Mesenchymal stem cell (in vitro differentiated cells and primary cell): ENCODE results near the gene LRRC17.

Experiments
- DNase-seq: peaks from one replicate; pipeline ENCODE4 v3.0.0-alpha.2; 2013
- H2AFZ ChIP-seq: one replicate; pipeline ENCODE4 v1.6.1; 2013; ENCODE audit warnings: low read depth, mild to moderate bottlenecking, control low read depth, inconsistent platforms, low read length, moderate library complexity
- H2AK5ac ChIP-seq: 2 replicates; pipeline ENCODE4 v1.6.1; 2013; ENCODE audit warnings: low read length, moderate library complexity, mild to moderate bottlenecking, inconsistent platforms; ENCODE audit not compliant: severe bottlenecking
- H2BK120ac ChIP-seq: one replicate; pipeline ENCODE4 v1.6.1; 2013; ENCODE audit warnings: low read depth, mild to moderate bottlenecking, inconsistent platforms, low read length, moderate library complexity
- H2BK12ac ChIP-seq, 2 experiments: one replicate each; pipeline ENCODE4 v1.6.1; 2013; ENCODE audit warnings: inconsistent platforms in 2 of 2, low read length in 2 of 2, mild to moderate bottlenecking in 2 of 2, moderate library complexity in 2 of 2, control low read depth in 1 of 2
- H2BK15ac ChIP-seq: one replicate; pipeline ENCODE4 v1.6.1; 2013; ENCODE audit warnings: mild to moderate bottlenecking, low read depth, inconsistent platforms; ENCODE audit not compliant: poor library complexity, severe bottlenecking
- H2BK5ac ChIP-seq: 2 replicates; pipeline ENCODE4 v1.6.1; 2013; ENCODE audit warnings: low read depth, mild to moderate bottlenecking, low read length, control low read depth, inconsistent platforms; ENCODE audit not compliant: poor library complexity, severe bottlenecking
- H3K14ac ChIP-seq, 2 experiments: one replicate each; pipeline ENCODE4 v1.6.1; 2013; ENCODE audit warnings: inconsistent platforms in 2 of 2, low read length in 2 of 2, control low read depth in 1 of 2, mild to moderate bottlenecking in 1 of 2, moderate library complexity in 1 of 2
- H3K18ac ChIP-seq, 2 experiments: one replicate each; pipeline ENCODE4 v1.6.1; 2013; ENCODE audit warnings: inconsistent platforms in 2 of 2, low read length in 2 of 2, control low read depth in 1 of 2, low read depth in 1 of 2, mild to moderate bottlenecking in 1 of 2
- H3K23ac ChIP-seq, 2 experiments: one replicate each; pipeline ENCODE4 v1.6.1; 2013; ENCODE audit warnings: inconsistent platforms in 2 of 2, low read length in 2 of 2, mild to moderate bottlenecking in 2 of 2, moderate library complexity in 2 of 2, control low read depth in 1 of 2
- H3K27ac ChIP-seq: 2 replicates; pipeline ENCODE4 v1.5.1; 2013; ENCODE audit warnings: mild to moderate bottlenecking, moderate library complexity, low read length, control low read depth, inconsistent platforms; ENCODE audit not compliant: poor library complexity, severe bottlenecking
- H3K27me3 ChIP-seq, 2 experiments: 2 replicates each; pipeline versions ENCODE4 v1.6.1 to v1.7.0; 2013; ENCODE audit warnings: low read length in 2 of 2, mild to moderate bottlenecking in 2 of 2, moderate library complexity in 2 of 2, control low read depth in 1 of 2, inconsistent platforms in 1 of 2; ENCODE audit not compliant: control insufficient read depth in 1 of 2, insufficient read depth in 1 of 2
- H3K36me3 ChIP-seq, 2 experiments: 2 replicates each; pipeline versions ENCODE4 v1.6.1 to v1.7.0; 2013; ENCODE audit warnings: low read length in 2 of 2, control low read depth in 1 of 2, inconsistent platforms in 1 of 2, low read depth in 1 of 2, mild to moderate bottlenecking in 1 of 2; ENCODE audit not compliant: insufficient read depth in 2 of 2, control insufficient read depth in 1 of 2
- H3K4ac ChIP-seq, 2 experiments: one replicate each; pipeline ENCODE4 v1.6.1; 2013; ENCODE audit warnings: inconsistent platforms in 2 of 2, low read length in 2 of 2, mild to moderate bottlenecking in 2 of 2, moderate library complexity in 2 of 2, control low read depth in 1 of 2, low read depth in 1 of 2
- H3K4me1 ChIP-seq: 2 replicates; pipeline ENCODE4 v1.6.1; 2013; ENCODE audit warnings: low read depth, low read length, control low read depth; ENCODE audit not compliant: control insufficient read depth, insufficient read depth
- H3K4me2 ChIP-seq: 2 replicates; pipeline ENCODE4 v1.6.1; 2013; ENCODE audit warnings: low read length, mild to moderate bottlenecking, inconsistent platforms; ENCODE audit not compliant: poor library complexity, severe bottlenecking
- H3K4me3 ChIP-seq, 2 experiments: 2 replicates each; pipeline versions ENCODE4 v1.5.1 to v1.7.0; 2013; ENCODE audit warnings: low read length in 2 of 2, mild to moderate bottlenecking in 2 of 2, control low read depth in 1 of 2, low read depth in 1 of 2; ENCODE audit not compliant: insufficient read depth in 1 of 2
- H3K79me1 ChIP-seq: replicated peaks from 2 replicates; pipeline ENCODE4 v1.6.1; 2013; ENCODE audit warnings: mild to moderate bottlenecking, control low read depth, low read length, inconsistent platforms; ENCODE audit not compliant: poor library complexity, severe bottlenecking
- H3K9ac ChIP-seq: 2 replicates; pipeline ENCODE4 v1.7.0; 2013; ENCODE audit warnings: mild to moderate bottlenecking, low read length, moderate library complexity
- H3K9me3 ChIP-seq: 2 replicates; pipeline ENCODE4 v1.7.0; 2013; ENCODE audit warnings: mild to moderate bottlenecking, low read length; ENCODE audit not compliant: control insufficient read depth
- H4K8ac ChIP-seq: one replicate; pipeline ENCODE4 v1.6.1; 2013; ENCODE audit warnings: inconsistent platforms, mild to moderate bottlenecking, low read length, moderate library complexity
- H4K91ac ChIP-seq: one replicate; pipeline ENCODE4 v1.6.1; 2013; ENCODE audit warnings: mild to moderate bottlenecking, low read length, inconsistent platforms
- WGBS: methylation state at CpG from one replicate; pipeline ENCODE4 v1.1.7; 2013; ENCODE audit warnings: mixed read lengths; 5-methylcytosine and 5-hydroxymethylcytosine counted together

The LRRC17 gene

DNA sequence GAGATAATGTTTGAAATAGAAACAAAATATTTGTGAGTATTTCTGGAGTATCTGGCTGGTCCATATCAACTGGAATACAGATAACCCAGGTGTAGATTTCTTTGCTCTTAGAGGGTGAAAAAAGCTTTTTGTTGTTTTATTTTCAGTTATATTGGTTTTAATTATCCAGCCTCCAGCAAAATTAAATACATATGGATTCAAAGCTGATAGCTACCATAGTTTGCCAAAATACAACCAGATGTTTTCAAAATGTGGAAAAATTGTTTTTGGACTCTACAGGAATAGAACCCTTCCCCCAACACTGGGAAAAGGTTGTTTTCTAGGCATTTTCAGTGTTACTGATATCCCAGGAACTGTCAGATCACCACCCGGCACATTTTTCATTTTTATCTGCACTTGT, 30.1 kb downstream of the LRRC17 start:
- Histone ChIP-seq H4K91ac (no peak overlapping the region), H3K36me3 (peaks cover 2 to 13% of the 10 kb centered on the region in 2 experiments), H3K14ac (no peak overlapping the region), H3K23ac (no peak overlapping the region), H3K27me3 (no peaks in the 10 kb centered on the region), H4K8ac (no peak overlapping the region), H3K9me3 (no peaks in the 10 kb centered on the region), H3K79me1 (peaks cover 2% of the 10 kb centered on the region), H3K4ac (no peak overlapping the region), H2BK120ac (no peak overlapping the region), H3K9ac (peak overlapping the region; percentile 60), H3K27ac (no peak overlapping the region), H3K4me3 (no peak overlapping the region), H2BK12ac (no peak overlapping the region), H3K18ac (no peak overlapping the region), H2AK5ac (no peak overlapping the region), H3K4me1 (no peaks in the 10 kb centered on the region), H2BK5ac (no peak overlapping the region), H3K4me2 (no peak overlapping the region), H2AFZ (no peak overlapping the region), H2BK15ac (no peak overlapping the region)
- 100% methylated on average over 1 of the region's 1 CpG for WGBS
- no peak for DNase-seq

DNA sequence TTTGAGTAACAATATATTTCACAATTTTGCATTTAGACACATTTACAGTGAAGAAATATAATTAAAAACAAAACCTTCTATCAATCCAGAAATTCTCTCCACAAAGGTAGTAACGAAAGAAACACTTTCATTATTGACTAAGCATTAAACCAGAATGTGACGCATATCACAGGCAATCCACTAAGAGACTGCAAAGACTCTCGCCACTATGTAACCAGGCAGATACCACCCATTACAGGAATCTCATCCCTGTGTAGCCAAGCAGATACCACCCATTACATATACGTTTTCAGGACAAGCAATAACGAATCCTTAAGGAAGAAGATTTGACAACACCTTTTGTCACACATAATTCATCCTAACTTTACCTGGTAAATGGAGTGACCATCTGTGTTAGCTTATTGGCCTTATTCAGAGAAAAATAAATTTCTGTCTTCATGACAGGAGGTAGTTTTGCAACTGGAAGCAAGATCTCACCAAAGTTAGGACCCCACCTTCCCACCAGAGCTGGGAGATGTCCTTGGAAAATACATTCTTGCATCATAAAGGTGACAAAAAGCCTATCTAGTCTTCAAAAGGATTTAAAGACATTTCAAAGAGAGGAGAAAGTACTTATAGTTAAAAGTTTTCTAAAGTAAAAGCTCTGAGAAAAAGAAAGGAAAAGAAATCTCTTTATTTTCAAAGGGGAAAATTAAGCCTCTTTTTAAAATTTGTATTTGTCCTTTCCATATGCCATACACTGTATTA, 30.8 kb downstream of the LRRC17 start:
- no peak overlapping the region for H3K18ac ChIP-seq
- H2AFZ ChIP-seq, result no peak overlapping the region
- no peak overlapping the region for H2BK12ac ChIP-seq
- no peak overlapping the region for H2BK5ac ChIP-seq
- H2BK15ac ChIP-seq, result no peak overlapping the region
- peaks cover 2 to 13% of the 10 kb centered on the region in 2 experiments for H3K36me3 ChIP-seq
- H3K23ac ChIP-seq, result no peak overlapping the region
- no peaks in the 10 kb centered on the region for H3K27me3 ChIP-seq
- H3K9ac ChIP-seq, result no peak overlapping the region
- H3K14ac ChIP-seq, result no peak overlapping the region
- no peak for DNase-seq
- 92% methylated on average over 4 of the region's 5 CpGs for WGBS
- H4K91ac ChIP-seq, result no peak overlapping the region
- H3K9me3 ChIP-seq, result no peaks in the 10 kb centered on the region
- H3K4me2 ChIP-seq, result no peak overlapping the region
- H2BK120ac ChIP-seq, result no peak overlapping the region
- no peak overlapping the region for H3K27ac ChIP-seq
- H3K79me1 ChIP-seq, result peaks cover 2% of the 10 kb centered on the region
- no peaks in the 10 kb centered on the region for H3K4me1 ChIP-seq
- no peak overlapping the region for H2AK5ac ChIP-seq
- no peak overlapping the region for H3K4ac ChIP-seq
- H4K8ac ChIP-seq, result no peak overlapping the region
- H3K4me3 ChIP-seq, result no peak overlapping the region

DNA sequence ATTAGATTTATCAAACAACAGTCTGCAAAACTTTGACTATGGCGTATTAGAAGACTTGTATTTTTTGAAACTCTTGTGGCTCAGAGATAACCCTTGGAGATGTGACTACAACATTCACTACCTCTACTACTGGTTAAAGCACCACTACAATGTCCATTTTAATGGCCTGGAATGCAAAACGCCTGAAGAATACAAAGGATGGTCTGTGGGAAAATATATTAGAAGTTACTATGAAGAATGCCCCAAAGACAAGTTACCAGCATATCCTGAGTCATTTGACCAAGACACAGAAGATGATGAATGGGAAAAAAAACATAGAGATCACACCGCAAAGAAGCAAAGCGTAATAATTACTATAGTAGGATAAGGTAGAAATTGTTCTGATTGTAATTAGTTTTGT, 31.4 kb downstream of the LRRC17 start:
- Histone ChIP-seq H3K23ac (no peak overlapping the region), H3K14ac (no peak overlapping the region), H3K18ac (no peak overlapping the region), H2BK5ac (no peak overlapping the region), H4K91ac (no peak overlapping the region), H3K9ac (no peak overlapping the region), H3K4me1 (no peaks in the 10 kb centered on the region), H3K27ac (no peak overlapping the region), H2BK12ac (no peak overlapping the region), H2BK120ac (no peak overlapping the region), H3K36me3 (peaks cover 2 to 13% of the 10 kb centered on the region in 2 experiments), H3K4me2 (no peak overlapping the region), H4K8ac (no peak overlapping the region), H3K4me3 (no peak overlapping the region), H2AK5ac (no peak overlapping the region), H3K79me1 (peaks cover 2% of the 10 kb centered on the region), H2AFZ (no peak overlapping the region), H3K4ac (no peak overlapping the region), H3K9me3 (no peaks in the 10 kb centered on the region), H3K27me3 (no peaks in the 10 kb centered on the region), H2BK15ac (no peak overlapping the region)
- DNase-seq, result no peak
- WGBS, result 91% methylated on average over 4 of the region's 4 CpGs

DNA sequence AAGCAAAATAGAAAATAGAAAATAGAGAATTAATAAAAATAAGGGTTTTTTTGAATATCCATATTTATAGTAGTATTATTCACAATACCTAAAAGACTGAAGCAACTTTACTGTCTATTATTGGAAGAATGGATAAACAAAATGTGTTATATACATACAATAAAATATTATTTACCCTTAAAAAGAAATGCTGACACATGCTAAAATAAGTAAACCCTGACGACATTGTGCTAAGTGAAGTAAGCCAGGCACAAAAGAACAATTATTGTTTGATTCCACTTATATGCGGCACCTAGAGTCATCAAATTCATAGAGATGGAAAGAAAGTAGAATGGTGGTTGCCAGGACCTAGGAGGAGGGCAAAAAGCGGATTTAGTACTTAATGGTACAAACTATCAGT, 39.0 kb downstream of the LRRC17 start:
- H3K4me1 ChIP-seq, result no peaks in the 10 kb centered on the region
- DNase-seq, result no peak
- H3K23ac ChIP-seq, result no peak overlapping the region
- no peak overlapping the region for H2AK5ac ChIP-seq
- no peak overlapping the region for H3K4ac ChIP-seq
- H4K8ac ChIP-seq, result no peak overlapping the region
- no peak overlapping the region for H3K9ac ChIP-seq
- peaks cover 0 to under 1% of the 10 kb centered on the region in 2 experiments for H3K36me3 ChIP-seq
- WGBS, result 100% methylated on average over 3 of the region's 3 CpGs
- H2BK120ac ChIP-seq, result no peak overlapping the region
- H3K27me3 ChIP-seq, result no peaks in the 10 kb centered on the region
- no peak overlapping the region for H2BK12ac ChIP-seq
- no peak overlapping the region for H3K4me2 ChIP-seq
- no peak overlapping the region for H4K91ac ChIP-seq
- H3K9me3 ChIP-seq, result peaks cover 4% of the 10 kb centered on the region
- H3K18ac ChIP-seq, result no peak overlapping the region
- no peak overlapping the region for H2BK5ac ChIP-seq
- no peaks in the 10 kb centered on the region for H3K79me1 ChIP-seq
- no peak overlapping the region for H3K14ac ChIP-seq
- no peak overlapping the region for H2AFZ ChIP-seq
- no peak overlapping the region for H3K4me3 ChIP-seq
- no peak overlapping the region for H2BK15ac ChIP-seq
- no peak overlapping the region for H3K27ac ChIP-seq
